HL-60 (cell line): ENCODE results near the gene SH3TC2.

Experiments
- CTCF ChIP-seq: IDR thresholded peaks from one replicate; pipeline ENCODE4 v1.5.1; 2011; ENCODE audit warnings: low read length, control low read depth, inconsistent platforms; ENCODE audit not compliant: insufficient read depth
- GABPA ChIP-seq: IDR thresholded peaks from 2 replicates; pipeline ENCODE4 v1.6.1; 2012; ENCODE audit warnings: low read depth
- POLR2AphosphoS5 ChIP-seq: IDR thresholded peaks from 2 replicates; pipeline ENCODE4 v1.6.1; 2012; ENCODE audit warnings: low read depth
- REST ChIP-seq: IDR thresholded peaks from 2 replicates; pipeline ENCODE4 v1.6.1; 2012; ENCODE audit warnings: low read depth; ENCODE audit not compliant: insufficient replicate concordance
- SPI1 ChIP-seq: IDR thresholded peaks from 2 replicates; pipeline ENCODE4 v1.6.1; 2012; ENCODE audit warnings: low read depth, mild to moderate bottlenecking, borderline replicate concordance

DNA sequence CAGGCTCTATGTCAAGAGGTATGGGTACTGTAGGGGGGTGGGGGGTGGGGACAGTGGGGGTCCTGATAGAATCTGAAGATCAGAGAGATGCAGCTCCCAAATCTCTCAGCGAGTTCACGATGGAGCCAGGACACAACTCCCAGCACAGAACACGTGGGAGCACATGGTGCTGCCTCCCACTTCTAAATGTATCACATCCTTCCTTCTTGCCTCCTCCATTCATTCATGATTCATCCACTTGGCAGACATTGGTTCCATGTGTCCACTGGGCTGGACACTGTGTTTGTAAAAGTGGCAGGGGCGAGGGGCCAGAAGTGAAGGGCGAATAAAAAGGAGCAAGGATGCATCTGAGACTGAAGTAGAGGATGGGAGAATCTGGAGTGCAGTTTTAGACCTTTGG, 33.9 kb downstream of the SH3TC2 start:
- TF ChIP-seq CTCF (no peak), POLR2AphosphoS5 (no peak), REST (no peak), GABPA (no peak), SPI1 (no peak)
